ENCODE results near the gene CTBP2.

CTBP2 gene

GRCh38 chr10:125158601-125159485 is 1.5 kb downstream of the CTBP2 start:
- TF ChIP-seq, protein P1, sequence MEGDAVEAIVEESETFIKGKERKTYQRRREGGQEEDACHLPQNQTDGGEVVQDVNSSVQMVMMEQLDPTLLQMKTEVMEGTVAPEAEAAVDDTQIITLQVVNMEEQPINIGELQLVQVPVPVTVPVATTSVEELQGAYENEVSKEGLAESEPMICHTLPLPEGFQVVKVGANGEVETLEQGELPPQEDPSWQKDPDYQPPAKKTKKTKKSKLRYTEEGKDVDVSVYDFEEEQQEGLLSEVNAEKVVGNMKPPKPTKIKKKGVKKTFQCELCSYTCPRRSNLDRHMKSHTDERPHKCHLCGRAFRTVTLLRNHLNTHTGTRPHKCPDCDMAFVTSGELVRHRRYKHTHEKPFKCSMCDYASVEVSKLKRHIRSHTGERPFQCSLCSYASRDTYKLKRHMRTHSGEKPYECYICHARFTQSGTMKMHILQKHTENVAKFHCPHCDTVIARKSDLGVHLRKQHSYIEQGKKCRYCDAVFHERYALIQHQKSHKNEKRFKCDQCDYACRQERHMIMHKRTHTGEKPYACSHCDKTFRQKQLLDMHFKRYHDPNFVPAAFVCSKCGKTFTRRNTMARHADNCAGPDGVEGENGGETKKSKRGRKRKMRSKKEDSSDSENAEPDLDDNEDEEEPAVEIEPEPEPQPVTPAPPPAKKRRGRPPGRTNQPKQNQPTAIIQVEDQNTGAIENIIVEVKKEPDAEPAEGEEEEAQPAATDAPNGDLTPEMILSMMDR (IDR thresholded peaks at IDR 0.05; ENCODE audit: insufficient read depth, low read depth, low read length, missing control alignments): no peak
- peak overlapping the region; percentile 20 for H3K4me3 ChIP-seq (ENCODE audit: low read depth, low read length)
- no peak for DNase-seq (ENCODE audit: low read depth)

- TF ChIP-seq, protein P1 (IDR thresholded peaks at IDR 0.05; ENCODE audit: insufficient read depth, low read depth, low read length, missing control alignments): no peak
- no peak overlapping the region for H3K4me3 ChIP-seq (ENCODE audit: low read depth, low read length)
Observed at GRCh38 chr10:125158275-125158600, 2.1 kb downstream of the CTBP2 start.

GRCh38 chr10:125157505-125157904 is 2.9 kb downstream of the CTBP2 start:
- TF ChIP-seq, protein P1 (IDR thresholded peaks at IDR 0.05; ENCODE audit: insufficient read depth, low read depth, low read length, missing control alignments): no peak
- no peak overlapping the region for H3K4me3 ChIP-seq (ENCODE audit: low read depth, low read length)
- no peak for DNase-seq (ENCODE audit: low read depth)

More at GRCh38 chr10:125158275-125158600, 2.1 kb downstream of the CTBP2 start:
- no peak for DNase-seq (ENCODE audit: low read depth)

- TF ChIP-seq, protein P1 (IDR thresholded peaks at IDR 0.05; ENCODE audit: insufficient read depth, low read depth, low read length, missing control alignments): no peak
- no peak for DNase-seq (ENCODE audit: low read depth)
- no peak overlapping the region for H3K4me3 ChIP-seq (ENCODE audit: low read depth, low read length)
Observed at GRCh38 chr10:125156739-125157480, 3.5 kb downstream of the CTBP2 start.

GRCh38 chr10:125156196-125156595 is 4.2 kb downstream of the CTBP2 start:
- TF ChIP-seq, protein P1 (IDR thresholded peaks at IDR 0.05; ENCODE audit: insufficient read depth, low read depth, low read length, missing control alignments): no peak
- no peak overlapping the region for H3K4me3 ChIP-seq (ENCODE audit: low read depth, low read length)
- no peak for DNase-seq (ENCODE audit: low read depth)

DNA sequence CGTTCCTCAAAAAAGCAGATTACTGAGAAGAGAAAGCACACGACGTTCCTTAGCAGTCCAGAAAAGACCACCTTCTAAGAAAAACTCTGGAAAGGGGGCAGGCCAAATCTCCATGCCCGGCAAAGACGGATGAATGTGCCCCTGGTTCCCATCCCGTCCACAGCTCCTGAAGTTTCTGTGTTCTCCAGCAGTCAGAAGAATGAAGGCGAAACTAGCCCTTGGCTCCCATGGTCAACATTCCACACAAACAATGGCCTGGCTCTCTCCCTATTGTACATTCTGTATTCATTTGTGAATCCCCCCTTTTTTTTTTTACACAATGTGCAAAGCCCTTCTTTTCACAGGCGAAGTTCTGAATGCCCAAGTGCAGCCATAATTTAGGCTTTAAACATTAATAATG is 5.3 kb downstream of the CTBP2 start:
- no peak overlapping the region for H3K4me3 ChIP-seq (ENCODE audit: low read depth, low read length)
- TF ChIP-seq, protein P1 (IDR thresholded peaks at IDR 0.05; ENCODE audit: insufficient read depth, low read depth, low read length, missing control alignments): no peak
- DNase-seq (ENCODE audit: low read depth): no peak

Data from GM12865 (cell line).